GM12878 (cell line): Measurements from ENCODE around the gene LCT. TPM values are rescaled to one million over a fixed set of nuclear protein-coding genes. Genes with fewer than 3 reads are reported as not detected.

Experiments used
- ATAC-seq: fragments of 200-7000 bp; cut with Tn5 transposase; 3 replicates; pipeline ENCODE4 v1.9.1; 2020; ENCODE audit warnings: mild to moderate bottlenecking, moderate library complexity
- BruUV-seq: library from RNA; stranded (reverse); fragments of 400-500 nt; replicated peaks from 2 replicates; lab custom pipeline; 2021; lab: Mats Ljungman, UMichigan
- CTCF ChIA-PET: fragments of 300-600 bp; sonication (Branson Sonifier 250); formaldehyde crosslinking; extraction: SDS; loops from one replicate; lab custom pipeline; 2021; ENCODE audit warnings: inconsistent platforms; lab: Yijun Ruan, JAX
- POLR2A ChIA-PET: fragments of 350-600 bp; formaldehyde crosslinking; extraction: SDS; loops from one replicate; lab custom pipeline; 2021; ENCODE audit warnings: inconsistent platforms; lab: Charles Lee
- RAD21 ChIA-PET: fragments of 300-600 bp; sonication (Branson Sonifier 250); formaldehyde crosslinking; loops from one replicate; lab custom pipeline; 2023; ENCODE audit warnings: antibody characterized with exemption; ENCODE audit not compliant: unreplicated experiment; lab: Charles Lee
- SMC1A ChIA-PET: fragments of 300-600 bp; sonication (Branson Sonifier 250); formaldehyde crosslinking; loops from one replicate; lab custom pipeline; 2023; ENCODE audit not compliant: unreplicated experiment, uncharacterized antibody; lab: Charles Lee
- DNase-seq: peaks from one replicate; pipeline ENCODE4 v3.0.0-alpha.2; 2011; ENCODE audit warnings: low read depth, low spot score
- FAIRE-seq: peaks from 3 replicates; lab custom pipeline; 2011; peaks lifted over from hg19 to GRCh38; lab: Jason Lieb, UNC
- H2AFZ ChIP-seq: 2 replicates; pipeline ENCODE4 v1.6.0; 2011; ENCODE audit warnings: low read depth, low read length, control low read depth; ENCODE audit not compliant: control insufficient read depth
- H3K27ac ChIP-seq: 2 replicates; pipeline ENCODE4 v1.5.1; 2011; ENCODE audit warnings: control low read depth; ENCODE audit not compliant: control insufficient read depth, insufficient read depth
- H3K27me3 ChIP-seq, 2 experiments: replicated peaks in 1 of 2; 2 replicates each; pipeline versions ENCODE4 v1.6.0 to v1.6.1; 2011; ENCODE audit warnings: low read length in 1 of 2; ENCODE audit not compliant: control insufficient read depth in 2 of 2, insufficient read depth in 2 of 2
- H3K36me3 ChIP-seq, 2 experiments: 2 replicates each; pipeline ENCODE4 v1.5.1; 2011; ENCODE audit warnings: low read length in 1 of 2; ENCODE audit not compliant: control insufficient read depth in 2 of 2, insufficient read depth in 2 of 2
- H3K4me1 ChIP-seq: 2 replicates; pipeline ENCODE4 v1.6.1; 2011; ENCODE audit warnings: mild to moderate bottlenecking, low read length, moderate library complexity, mixed read lengths; ENCODE audit not compliant: control insufficient read depth, insufficient read depth
- H3K4me2 ChIP-seq: 2 replicates; pipeline ENCODE4 v1.6.0; 2011; ENCODE audit warnings: control low read depth; ENCODE audit not compliant: control insufficient read depth, insufficient read depth
- H3K4me3 ChIP-seq: fragments of 200-600 bp; sonication (generic); 2 replicates; pipeline ENCODE4 v1.5.1; 2016
- H3K79me2 ChIP-seq: 2 replicates; pipeline ENCODE4 v1.6.0; 2011; ENCODE audit warnings: low read length; ENCODE audit not compliant: control insufficient read depth, insufficient read depth
- H3K9ac ChIP-seq: 2 replicates; pipeline ENCODE4 v1.8.0; 2011; ENCODE audit warnings: low read length, control low read depth, mixed read lengths; ENCODE audit not compliant: control insufficient read depth, insufficient read depth
- H3K9me3 ChIP-seq: replicated peaks from 3 replicates; pipeline ENCODE4 v1.5.1; 2011; ENCODE audit warnings: mild to moderate bottlenecking, low read length; ENCODE audit not compliant: control insufficient read depth, insufficient read depth
- H4K20me1 ChIP-seq: 2 replicates; pipeline ENCODE4 v1.6.0; 2011; ENCODE audit not compliant: control insufficient read depth, insufficient read depth
- CHD4 ChIP-seq: fragments of 200-600 bp; sonication (generic); IDR thresholded peaks from 2 replicates; pipeline ENCODE4 v1.6.1; 2016; ENCODE audit warnings: mild to moderate bottlenecking
- HCFC1 ChIP-seq: fragments of 150-350 bp; IDR thresholded peaks from 2 replicates; pipeline ENCODE4 v1.6.1; 2014; ENCODE audit warnings: low read length
- KAT2A ChIP-seq: conservative IDR thresholded peaks from 2 replicates; pipeline ENCODE4 v1.6.1; 2011; ENCODE audit warnings: low read depth, low read length; ENCODE audit not compliant: control insufficient read depth
- NR2C1 ChIP-seq: fragments of 450-650 bp; IDR thresholded peaks from 2 replicates; pipeline ENCODE4 v1.6.1; 2017; ENCODE audit warnings: antibody characterized with exemption, mild to moderate bottlenecking, moderate library complexity
- TARDBP ChIP-seq: IDR thresholded peaks from 2 replicates; pipeline ENCODE4 v1.6.1; 2016; ENCODE audit warnings: borderline replicate concordance
- ZBTB40 ChIP-seq: fragments of 450-650 bp; IDR thresholded peaks from 2 replicates; pipeline ENCODE4 v1.6.1; 2016; ENCODE audit warnings: mild to moderate bottlenecking, moderate library complexity, borderline replicate concordance
- WGBS: methylation state at CpG from one replicate; pipeline ENCODE4 v1.1.6; 2016; ENCODE audit warnings: low lambda C conversion rate; ENCODE audit not compliant: insufficient replicate concordance, insufficient coverage; ENCODE audit errors: missing lambda C conversion rate; 5-methylcytosine and 5-hydroxymethylcytosine counted together
- in situ Hi-C: fragments of 300-500 bp; cut with MboI; formaldehyde crosslinking; loops from 9 replicates; pipeline ENCODE4 v1.14.3; 2018; ENCODE audit warnings: mixed read lengths
- intact Hi-C: fragments of 100-400 bp; cut with micrococcal nuclease; formaldehyde crosslinking; loops from one replicate; pipeline ENCODE4 v1.14.2; 2022; ENCODE audit not compliant: unreplicated experiment
- polyA plus RNA-seq, 11 experiments: library from polyadenylated mRNA; depleted of rRNA in 4 of 11; unstranded in 6 of 11; stranded (reverse) in 5 of 11; fragments of >200 nt; fragmentation: Nextera tagmentation in 4 of 11; fragmentation: Illumina TruSeq in 1 of 11; extraction: Ambion mirVana in 4 of 11; extraction: Trizol in 1 of 11; gene quantifications; 1 replicate in 1 of 11; 2 replicates in 10 of 11; pipeline versions ENCODE4 v1.2.1 to v1.2.3, GENCODE V29; 2011 to 2016; ENCODE audit warnings: inconsistent platforms in 2 of 11, missing spikeins in 2 of 11, low read depth in 1 of 11
- total RNA-seq, 4 experiments: library from RNA; depleted of rRNA in 3 of 4; stranded (reverse); fragments of >200 nt in 3 of 4; fragmentation: Illumina TruSeq in 1 of 4; extraction: Trizol in 1 of 4; gene quantifications; 2 replicates each; pipeline versions ENCODE4 v1.2.1 to v1.2.3, GENCODE V29; 2013 to 2021

Gene LCT
- total and polyA plus RNA-seq, 10 of the 15 experiments (the other 5 are each of a cell fraction or from before 2014, with no cell fraction given), result 0.02 to 0.09 (median 0.07) TPM; not detected in 3

- Histone ChIP-seq H3K9me3 (no peaks in the 10 kb centered on the region), H3K9ac (no peak overlapping the region), H2AFZ (peak overlapping the region; percentile 2; the same call in 1 of the 2 replicates), H3K4me1 (no peaks in the 10 kb centered on the region), H3K79me2 (no peaks in the 10 kb centered on the region), H3K4me2 (0 out of 2 replicates have a peak overlapping the region, but pooled peaks have one; percentile 10), H3K4me3 (no peak overlapping the region; the same call in 1 of the 2 replicates), H3K27me3 (no peaks in the 10 kb centered on the region)
- BruUV-seq, result TSS peak; percentile 37
- POLR2A ChIA-PET, result interaction anchor here (0.7 to 1.2 kb wide), 2 partner anchors 21 to 53 kb away, joined by 3 read pairs; no protein-coding TSS in a partner anchor
- 7% methylated on average over 2 of the region's 2 CpGs for WGBS
- CTCF ChIA-PET, result interaction anchor here (0.6 to 1.9 kb wide), 4 partner anchors 12 to 544 kb away, joined by 3 to 5 read pairs (median 4); no protein-coding TSS in a partner anchor
- FAIRE-seq (no peak), DNase-seq (no peak)
- RAD21 ChIA-PET, result interaction anchor here (0.7 to 1.4 kb wide), 4 partner anchors 44 to 837 kb away, joined by 3 read pairs; no protein-coding TSS in a partner anchor
- intact Hi-C loops, result no loop called here
- SMC1A ChIA-PET, result interaction anchor here (0.6 to 1.9 kb wide), 9 partner anchors 13 to 778 kb away, joined by 3 to 5 read pairs (median 4); no protein-coding TSS in a partner anchor
- in situ Hi-C loops, result no loop called here
- TF ChIP-seq ZBTB40 (no peak), CHD4 (no peak), KAT2A (no peak), TARDBP (no peak), NR2C1 (no peak), HCFC1 (no peak)
- TF ChIP-seq, all 136 proteins: peak for 0
- H3K27ac ChIP-seq, result no peak overlapping the region
- peaks cover 2 to 8% of the 10 kb centered on the region in 2 experiments; a peak in 3 of 4 replicates for H3K36me3 ChIP-seq
- peak; percentile 80 for ATAC-seq
- H4K20me1 ChIP-seq, result no peaks in the 10 kb centered on the region
Observed at GRCh38 chr2:135840601-135841000, 3.6 kb upstream of the LCT start.
